GM10847 (cell line): ENCODE results near the gene AGPAT2.

ENCODE experiments used
- POLR2A ChIP-seq: IDR thresholded peaks from 2 replicates; pipeline ENCODE4 v1.6.1; 2011; ENCODE audit not compliant: insufficient read length; ENCODE audit errors: extremely low read depth

Gene AGPAT2

GRCh38 chr9:136688274-136689107 lies 1.2 kb upstream of the AGPAT2 start:
- TF ChIP-seq POLR2A, result no peak

GRCh38 chr9:136687721-136688223 lies 515 bp upstream of the AGPAT2 start:
- no peak for TF ChIP-seq POLR2A

- TF ChIP-seq POLR2A, result no peak
These were observed 793 bp downstream of the AGPAT2 start for GRCh38 chr9:136686534-136686793.

GRCh38 chr9:136685790-136686533 lies 1.3 kb downstream of the AGPAT2 start:
- TF ChIP-seq POLR2A, result no peak

GRCh38 chr9:136685216-136685615 lies 2.0 kb downstream of the AGPAT2 start:
- no peak for TF ChIP-seq POLR2A

GRCh38 chr9:136684799-136685198 lies 2.5 kb downstream of the AGPAT2 start:
- no peak for TF ChIP-seq POLR2A

GRCh38 chr9:136684339-136684738 lies 2.9 kb downstream of the AGPAT2 start:
- TF ChIP-seq POLR2A, result no peak

- no peak for TF ChIP-seq POLR2A
These were observed 3.5 kb downstream of the AGPAT2 start for GRCh38 chr9:136683755-136684154.

- no peak for TF ChIP-seq POLR2A
These were observed 4.0 kb downstream of the AGPAT2 start for GRCh38 chr9:136683173-136683745.

- TF ChIP-seq POLR2A, result no peak
These were observed 4.5 kb downstream of the AGPAT2 start for GRCh38 chr9:136682710-136683109.

- TF ChIP-seq POLR2A, result no peak
These were observed 5.1 kb downstream of the AGPAT2 start for GRCh38 chr9:136681945-136682699.

GRCh38 chr9:136681029-136681428 lies 6.2 kb downstream of the AGPAT2 start:
- no peak for TF ChIP-seq POLR2A

- no peak for TF ChIP-seq POLR2A
These were observed 7.8 kb downstream of the AGPAT2 start for GRCh38 chr9:136679431-136679941.

- TF ChIP-seq POLR2A, result no peak
These were observed 8.6 kb downstream of the AGPAT2 start for GRCh38 chr9:136678624-136679023.

GRCh38 chr9:136678034-136678433 lies 9.2 kb downstream of the AGPAT2 start:
- no peak for TF ChIP-seq POLR2A

- TF ChIP-seq POLR2A, result no peak
These were observed 10.2 kb downstream of the AGPAT2 start for GRCh38 chr9:136676920-136677686.
